Frontal cortex (tissue), 4 donors: ENCODE measurements around the gene AMFR. TPM values are rescaled to one million over a fixed set of nuclear protein-coding genes. Genes with fewer than 3 reads are reported as not detected.
A peak's percentile ranks its signal among the peaks of the same experiment; 100 is the strongest.

Source experiments
- DNase-seq, 2 donors: peaks; one replicate each; pipeline ENCODE4 v3.0.0; 2012; ENCODE audit warnings: low spot score in 2 of 2
- FAIRE-seq: peaks from 2 replicates; lab custom pipeline; 2012; peaks lifted over from hg19 to GRCh38; lab: Jason Lieb, UNC
- total RNA-seq: library from RNA; depleted of rRNA; stranded (reverse); fragments of >200 nt; gene quantifications from one replicate; pipeline ENCODE4 v1.2.3, GENCODE V29; 2014
- donor health status: control.
- donor health status: control.
- donor health status: control.

Gene AMFR
- total RNA-seq, 1 donor from 2014 or later, result 336 TPM

DNA sequence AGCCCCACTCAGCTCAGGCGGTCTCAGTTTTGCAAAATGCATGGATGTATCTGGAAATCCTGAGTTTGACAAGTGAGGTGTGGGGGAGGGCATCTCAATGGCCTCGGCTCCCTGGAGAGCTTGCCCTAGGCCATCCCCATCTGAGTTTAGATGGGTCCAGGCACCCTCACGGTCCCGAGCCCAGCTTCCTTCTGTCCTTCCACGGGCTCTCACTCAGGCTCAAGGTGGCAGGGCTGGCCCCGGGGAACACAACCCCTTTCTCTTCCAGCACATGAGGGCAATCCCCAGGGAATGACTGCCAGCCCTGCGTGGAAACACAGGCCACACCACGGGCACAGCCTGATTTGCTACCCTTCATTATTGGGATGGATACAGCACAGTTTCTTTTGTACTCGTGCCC, 58.4 kb downstream of the AMFR start:
- DNase-seq (no peak), FAIRE-seq (no peak)

DNA sequence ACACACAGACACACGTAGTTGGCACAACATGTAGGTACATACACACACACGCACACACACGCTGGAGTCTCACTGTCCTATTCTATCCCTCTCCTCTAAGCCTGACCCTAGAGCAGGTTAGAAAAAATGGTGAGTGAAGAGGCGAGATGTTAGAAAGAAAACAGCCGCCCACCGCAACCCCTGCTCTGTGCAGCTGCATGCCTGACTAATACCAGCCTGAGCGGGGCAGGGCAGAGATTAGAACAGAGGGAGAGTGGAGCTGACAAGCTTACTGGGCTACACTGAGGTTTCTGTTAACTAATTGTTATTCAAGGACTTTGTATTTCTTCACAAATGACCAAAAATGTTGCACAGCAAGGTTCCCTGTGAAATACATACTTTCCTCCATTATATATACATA, 59.8 kb downstream of the AMFR start:
- FAIRE-seq (no peak), DNase-seq (no peak)

DNA sequence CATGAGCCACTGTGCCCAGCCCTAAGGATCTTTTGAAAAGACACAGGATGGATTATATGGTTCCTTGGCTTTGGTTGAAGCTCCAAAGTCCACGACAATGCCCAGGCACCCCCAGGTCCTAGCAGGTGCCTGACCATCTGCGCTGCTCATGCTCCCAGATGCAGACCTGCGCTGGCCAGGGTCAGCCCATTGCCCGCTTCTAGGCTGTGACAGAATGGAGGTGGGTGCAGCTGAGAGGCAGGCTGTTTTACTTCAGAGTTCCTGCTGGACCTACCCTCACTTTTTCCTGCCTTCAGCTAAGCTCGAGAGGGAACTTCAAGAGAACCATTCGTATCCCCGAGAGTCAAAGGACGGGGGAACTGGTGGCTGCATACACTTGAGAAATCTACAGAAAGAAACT, 60.5 kb downstream of the AMFR start:
- FAIRE-seq, result no peak

DNA sequence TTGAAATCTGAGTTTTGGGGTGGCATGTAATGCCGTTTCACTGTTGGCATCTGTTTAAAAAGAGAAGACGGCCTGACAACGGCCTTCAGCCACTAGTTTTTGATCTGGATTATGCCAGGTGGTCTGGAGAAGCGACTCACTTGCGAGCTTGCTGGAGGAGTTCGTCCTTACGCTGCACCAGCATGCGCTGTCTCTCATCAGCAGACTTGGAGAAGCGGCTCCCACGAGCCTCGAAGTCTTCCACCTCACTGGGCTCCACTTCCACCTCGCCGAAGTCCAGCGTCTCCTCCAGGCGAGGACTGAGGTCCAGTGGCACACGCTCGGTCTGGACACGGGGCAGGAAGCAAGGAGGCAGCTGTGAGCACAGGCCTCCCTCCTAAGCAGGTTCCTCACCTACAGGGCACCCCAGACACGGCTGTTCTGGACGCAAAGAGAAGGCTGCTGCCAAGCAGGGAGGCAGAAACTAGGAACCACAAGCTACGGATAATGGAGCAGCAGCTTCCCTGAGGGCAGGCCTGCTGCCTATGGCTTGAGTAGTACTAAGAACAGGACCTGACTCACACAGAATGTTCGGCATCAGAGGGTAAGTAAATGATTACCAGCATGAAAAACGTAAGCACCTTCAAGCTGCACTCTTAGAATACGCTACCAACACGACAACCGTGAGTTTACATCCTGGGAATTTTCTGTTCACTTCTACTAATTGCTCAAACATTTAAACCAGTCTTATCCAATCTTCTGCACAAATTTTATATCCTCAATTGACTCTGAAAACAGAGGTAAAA, 61.4 kb downstream of the AMFR start:
- FAIRE-seq (no peak), DNase-seq (no peak)

More for the DNA sequence above, 60.5 kb downstream of the AMFR start:
- no peak for DNase-seq

DNA sequence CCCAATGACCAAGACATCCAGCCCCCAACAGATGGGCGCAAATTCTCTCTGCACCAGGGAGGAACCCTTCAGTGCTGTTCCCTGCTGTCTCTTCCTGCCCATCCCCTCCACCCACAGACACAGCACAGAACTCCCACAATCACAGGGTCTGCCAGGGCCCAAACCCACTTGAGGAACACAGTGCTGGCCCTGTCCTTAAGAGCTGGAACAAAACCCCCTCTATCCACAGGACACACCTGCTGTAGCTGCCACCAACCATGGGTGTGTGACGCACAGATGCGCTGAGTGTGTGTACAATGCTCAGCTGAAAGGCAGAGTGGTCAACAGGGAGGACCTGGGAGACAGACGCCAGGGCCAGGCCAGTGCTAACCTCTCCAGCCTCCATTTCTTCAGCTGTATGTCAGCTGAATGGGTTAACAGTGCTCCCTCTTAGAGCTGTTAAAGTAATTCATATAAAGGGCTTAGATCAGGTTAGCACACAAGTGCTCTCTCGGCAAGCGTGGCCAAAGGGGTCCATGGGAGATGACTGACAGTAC, 62.1 kb downstream of the AMFR start:
- DNase-seq (no peak), FAIRE-seq (no peak)

- FAIRE-seq (no peak), DNase-seq (no peak)
Observed at GRCh38 chr16:56362706-56363105, 62.6 kb downstream of the AMFR start.

- no peak for FAIRE-seq
- DNase-seq, result no peak
Observed at GRCh38 chr16:56362057-56362655, 63.2 kb downstream of the AMFR start.

DNA sequence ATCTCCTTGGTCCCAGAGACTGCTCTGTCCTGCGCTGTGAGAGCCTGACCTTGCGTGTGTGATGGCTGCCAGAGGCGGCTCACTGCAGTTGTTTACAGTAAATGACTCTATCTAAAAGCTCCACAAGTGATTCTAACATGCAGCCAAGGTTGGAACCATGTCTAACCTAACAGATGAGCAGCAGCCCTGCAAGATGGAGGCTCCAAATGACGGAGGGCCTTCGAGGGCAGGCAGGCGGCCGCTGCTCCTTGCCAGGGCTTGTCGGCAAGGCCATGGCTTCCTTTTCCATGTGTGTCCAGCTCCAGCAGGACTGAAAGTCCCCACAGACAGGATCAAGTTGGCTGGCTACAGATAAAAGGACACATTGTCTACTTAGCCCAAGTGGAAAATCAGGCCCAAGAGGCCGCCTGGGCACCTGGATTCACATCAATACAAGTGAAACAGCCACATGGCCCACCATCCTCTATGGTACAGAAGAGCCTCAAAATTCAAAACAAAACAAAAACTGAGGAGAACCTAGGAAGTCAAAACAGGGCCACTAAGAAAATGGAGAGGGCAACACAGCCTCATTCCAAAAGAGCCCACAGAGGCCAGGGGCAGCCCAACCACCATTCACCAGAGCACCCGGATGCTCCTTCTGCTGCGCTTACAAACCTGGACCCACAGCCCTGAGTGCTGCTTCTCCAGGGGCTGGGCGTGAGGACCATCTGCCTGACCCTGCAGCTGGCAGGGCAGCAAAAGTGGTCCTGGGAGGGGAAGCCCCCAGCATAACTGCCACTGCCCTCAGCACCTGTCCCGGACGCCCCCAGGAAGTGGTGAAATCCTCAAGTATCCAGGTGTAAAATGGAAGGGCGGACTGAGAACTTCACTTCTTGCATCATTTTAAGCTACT, 65.0 kb downstream of the AMFR start:
- peak in 1 of 2 donors; percentile 12 for DNase-seq
- no peak for FAIRE-seq

GRCh38 chr16:56357765-56358322, 67.5 kb downstream of the AMFR start:
- FAIRE-seq (no peak), DNase-seq (peak in 1 of 2 donors; percentile 13)

DNA sequence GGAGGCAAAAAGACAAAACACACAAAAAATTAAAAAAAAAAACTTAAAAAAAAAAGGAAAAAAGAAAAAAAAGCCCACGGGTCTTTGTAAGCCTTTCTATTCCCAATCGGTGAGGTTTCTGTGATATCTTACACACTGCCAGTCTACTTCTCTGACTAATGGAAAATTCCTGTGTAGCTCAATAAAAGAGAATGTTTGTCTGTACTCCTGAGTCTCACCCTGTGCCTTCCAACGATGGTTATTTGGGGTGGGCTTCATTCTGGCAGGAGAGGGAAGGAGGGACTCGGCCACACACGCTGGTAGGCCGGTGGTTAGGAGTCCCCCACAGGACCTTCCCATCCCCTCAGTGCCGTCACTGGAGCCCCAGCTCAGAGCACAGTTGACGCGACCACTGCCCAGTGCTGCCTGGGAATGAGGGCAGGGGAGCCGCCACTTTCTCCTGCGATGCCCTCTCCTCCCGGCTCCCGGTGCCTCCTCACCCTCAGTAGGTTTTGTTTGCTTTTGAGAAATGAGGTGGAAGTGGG, 68.0 kb downstream of the AMFR start:
- DNase-seq (peak; percentile 49 to 54), FAIRE-seq (no peak)

DNA sequence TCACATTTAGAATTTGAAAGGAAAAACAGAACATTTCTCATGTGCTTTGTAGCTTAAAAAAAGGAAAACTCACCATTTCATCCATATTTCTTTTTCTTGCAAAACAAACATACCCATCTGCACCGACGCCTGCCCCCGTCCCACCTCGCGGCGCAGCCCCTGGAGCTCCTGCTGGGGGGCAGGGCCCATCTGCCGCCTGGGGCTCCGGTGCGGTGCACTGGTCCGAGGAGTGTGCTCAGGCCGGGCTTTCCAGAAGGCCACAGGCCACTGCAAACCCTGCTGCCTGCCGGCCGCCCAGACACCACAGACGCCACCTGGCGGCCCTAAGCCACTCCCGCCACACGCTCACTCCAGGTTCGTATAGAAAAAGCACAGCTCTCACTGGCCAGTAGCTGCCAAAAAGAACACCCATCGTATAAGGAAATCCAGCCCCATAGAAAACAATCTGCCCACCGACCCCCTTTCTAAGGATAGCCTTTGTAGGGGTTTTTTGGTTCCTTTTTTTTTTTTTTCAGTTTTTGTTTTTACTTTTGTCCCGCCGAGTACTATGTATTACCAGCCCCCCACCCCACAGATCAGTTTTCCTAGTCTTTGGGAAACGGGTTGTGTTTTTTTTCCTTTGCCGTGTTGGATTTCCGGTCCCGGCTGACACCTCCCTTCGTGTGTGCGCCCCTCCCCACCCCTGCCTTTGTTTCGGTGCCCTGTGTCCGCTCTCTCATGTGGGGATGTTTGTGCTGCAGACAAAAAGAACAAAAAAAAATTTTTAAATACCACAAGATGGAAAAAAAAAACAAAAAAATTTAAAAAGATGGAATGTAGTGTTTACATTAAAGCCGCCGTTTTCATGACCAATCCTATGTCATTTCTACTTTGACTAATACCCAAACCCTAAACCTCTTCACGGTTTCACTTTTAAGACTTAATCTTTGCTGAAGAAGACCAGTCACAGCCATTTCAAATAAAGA, 68.8 kb downstream of the AMFR start:
- peak; percentile 73 to 86 for DNase-seq
- FAIRE-seq, result no peak

- FAIRE-seq (no peak), DNase-seq (peak in 1 of 2 donors; percentile 16)
Observed at GRCh38 chr16:56355786-56356275, 69.5 kb downstream of the AMFR start.

DNA sequence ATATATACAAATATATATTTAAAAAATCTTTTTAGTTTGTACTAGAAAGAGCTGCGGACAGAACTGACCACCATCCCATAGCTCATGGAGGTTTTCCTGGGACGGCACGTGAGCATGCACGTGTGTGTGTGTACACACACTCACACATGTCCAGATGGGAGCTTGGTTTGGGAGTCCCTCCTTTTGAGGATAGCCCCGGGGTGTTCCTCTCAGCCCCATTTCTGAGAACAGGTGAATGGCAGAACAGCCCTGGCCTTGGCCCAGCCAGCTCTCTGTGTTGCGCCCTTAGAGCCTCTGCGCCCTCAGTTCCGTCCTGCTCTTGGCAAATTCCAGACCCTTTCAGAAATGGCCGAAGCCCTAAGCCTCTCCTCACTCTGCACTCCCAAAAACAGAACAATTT, 70.1 kb downstream of the AMFR start:
- peak in 1 of 2 donors; percentile 3 for DNase-seq
- FAIRE-seq, result no peak

GRCh38 chr16:56354746-56355145, 70.6 kb downstream of the AMFR start:
- no peak for FAIRE-seq

GRCh38 chr16:56354016-56354415, 71.3 kb downstream of the AMFR start:
- DNase-seq (no peak), FAIRE-seq (no peak)

More at GRCh38 chr16:56354746-56355145, 70.6 kb downstream of the AMFR start:
- peak in 1 of 2 donors; percentile 4 for DNase-seq

GRCh38 chr16:56353054-56353921, 72.1 kb downstream of the AMFR start:
- DNase-seq (peak in 1 of 2 donors; percentile 5), FAIRE-seq (no peak)

DNA sequence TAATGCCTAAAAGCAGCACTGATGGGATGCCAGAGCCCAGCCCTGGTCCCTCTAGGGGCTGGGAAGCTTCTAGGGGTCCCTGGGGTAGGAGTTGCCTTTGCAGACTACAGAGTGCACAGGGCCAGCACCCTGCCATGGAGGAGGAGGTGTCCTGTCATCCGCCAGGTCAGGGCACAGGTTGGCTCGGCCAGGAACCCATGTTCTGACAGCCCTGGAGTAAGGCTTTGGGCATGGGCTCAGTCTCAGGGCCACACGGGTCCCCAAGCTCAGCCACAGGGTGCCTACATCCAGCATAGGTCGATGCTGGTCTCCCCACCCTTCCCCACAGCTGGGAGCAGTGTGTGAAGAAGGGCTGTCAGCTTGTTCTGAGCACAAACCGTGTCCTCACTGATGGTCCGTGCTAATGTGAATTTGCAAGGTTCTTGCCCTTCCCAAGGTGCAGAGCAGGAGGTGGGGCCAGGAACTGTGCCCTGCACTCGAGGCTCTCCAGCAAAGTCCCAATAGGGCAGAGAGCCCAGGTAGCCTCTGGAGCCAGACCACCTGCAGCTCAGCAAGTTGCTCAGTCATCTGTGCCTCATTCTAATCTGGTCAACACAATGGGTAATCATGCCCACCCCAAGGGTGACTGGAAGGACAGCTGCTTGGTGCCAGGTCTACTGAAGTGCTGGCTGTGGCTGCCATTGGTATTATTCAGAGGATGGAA, 72.8 kb downstream of the AMFR start:
- peak in 1 of 2 donors; percentile 14 for DNase-seq
- no peak for FAIRE-seq
